Spinal cord (tissue), 10 donors: ENCODE results near the gene MORN1. TPM values are rescaled to one million over a fixed set of nuclear protein-coding genes. Genes with fewer than 3 reads are reported as not detected.

Experiments used
- DNase-seq, 6 donors: peaks; one replicate each; pipeline versions ENCODE4 v3.0.0 to v3.0.0-alpha.2; 2013 to 2015; ENCODE audit warnings: low spot score in 6 of 6, low read depth in 4 of 6
- H3K27ac ChIP-seq: one replicate; pipeline ENCODE4 v1.5.1; 2013; ENCODE audit warnings: low read depth, low read length, control low read depth
- H3K27me3 ChIP-seq: one replicate; pipeline ENCODE4 v1.6.1; 2013; ENCODE audit warnings: low read length; ENCODE audit not compliant: control insufficient read depth, insufficient read depth
- H3K36me3 ChIP-seq: one replicate; pipeline ENCODE4 v1.6.1; 2013; ENCODE audit warnings: low read length; ENCODE audit not compliant: control insufficient read depth, insufficient read depth
- H3K4me1 ChIP-seq: one replicate; pipeline ENCODE4 v1.6.1; 2013; ENCODE audit warnings: low read length; ENCODE audit not compliant: control insufficient read depth, insufficient read depth
- H3K4me3 ChIP-seq: one replicate; pipeline ENCODE4 v1.5.1; 2013; ENCODE audit warnings: low read depth, low read length, control low read depth
- H3K9me3 ChIP-seq: one replicate; pipeline ENCODE4 v1.6.1; 2013; ENCODE audit warnings: low read length; ENCODE audit not compliant: control insufficient read depth, insufficient read depth
- WGBS: methylation state at CpG from one replicate; pipeline ENCODE4 v1.1.5; 2013; ENCODE audit warnings: missing lambda C conversion rate; ENCODE audit not compliant: insufficient coverage; 5-methylcytosine and 5-hydroxymethylcytosine counted together
- polyA plus RNA-seq, 2 donors: library from polyadenylated mRNA; unstranded; fragments of 120-200 nt; gene quantifications; one replicate each; pipeline ENCODE4 v1.2.1, GENCODE V29; 2013; ENCODE audit not compliant: insufficient read length in 2 of 2
- total RNA-seq, 2 donors: library from RNA; depleted of rRNA in 1 of 2; stranded (reverse); fragments of 120-200 nt in 1 of 2; fragments of >200 nt in 1 of 2; gene quantifications; one replicate each; pipeline versions ENCODE4 v1.2.3 to v1.2.4, GENCODE V29; 2013 to 2014
- donor health status: healthy.

MORN1 gene
- total and polyA plus RNA-seq, 4 donors = 8.4 to 17.5 (median 12.8) TPM

DNA sequence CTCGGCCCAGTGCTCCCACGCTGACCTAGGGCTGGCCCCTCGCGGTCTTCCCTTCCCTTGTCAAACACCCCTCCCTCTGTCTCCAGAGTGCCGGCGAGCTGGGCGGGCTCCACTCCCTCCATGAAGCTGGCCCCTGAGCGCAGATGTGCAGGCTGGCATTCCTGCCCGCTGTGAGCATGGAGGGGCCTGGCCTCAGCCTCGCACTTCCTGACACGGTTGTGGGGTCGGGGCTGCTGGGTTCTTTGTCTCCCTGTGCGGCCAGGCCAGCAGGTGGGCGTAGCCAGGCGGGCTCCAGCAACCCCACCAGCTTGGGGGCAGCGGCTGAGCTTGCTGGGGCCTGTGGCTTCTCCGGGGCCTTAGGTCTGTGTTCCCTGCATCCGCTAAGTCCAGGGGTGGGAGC lies 35.2 kb upstream of the MORN1 start:
- no peak for DNase-seq
- Histone ChIP-seq H3K36me3 (no peaks in the 10 kb centered on the region), H3K27me3 (no peaks in the 10 kb centered on the region), H3K4me3 (no peak overlapping the region), H3K27ac (peak overlapping the region; percentile 49), H3K9me3 (no peaks in the 10 kb centered on the region), H3K4me1 (peaks cover 39% of the 10 kb centered on the region)
- WGBS = 60% methylated on average over 17 of the region's 18 CpGs

DNA sequence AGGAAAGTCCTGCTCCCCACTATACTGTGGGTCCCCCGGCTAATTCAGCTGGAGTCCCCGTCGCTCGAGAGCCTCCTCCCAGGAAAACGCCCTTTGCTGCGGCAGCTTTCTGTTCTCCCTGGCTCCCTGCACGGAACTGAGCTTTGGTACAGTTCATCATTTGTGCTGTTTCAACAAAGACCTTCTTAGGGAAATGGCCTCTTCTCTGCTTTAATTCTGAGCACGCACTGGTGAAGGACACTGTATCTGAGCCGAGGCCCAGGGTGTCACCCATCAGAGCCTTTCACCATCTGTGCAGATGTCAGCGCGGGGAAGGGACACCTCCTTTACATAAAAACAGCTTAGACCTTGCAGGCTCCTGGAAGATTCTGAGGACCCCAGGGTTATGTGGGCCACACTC lies 34.5 kb upstream of the MORN1 start:
- H3K4me3 ChIP-seq = no peak overlapping the region
- peak overlapping the region; percentile 49 for H3K27ac ChIP-seq
- peak in 2 of 6 donors; percentile 66 to 85 for DNase-seq
- 22% methylated on average over 11 of the region's 11 CpGs for WGBS
- no peaks in the 10 kb centered on the region for H3K9me3 ChIP-seq
- no peaks in the 10 kb centered on the region for H3K27me3 ChIP-seq
- H3K36me3 ChIP-seq = no peaks in the 10 kb centered on the region
- peaks cover 33% of the 10 kb centered on the region for H3K4me1 ChIP-seq

DNA sequence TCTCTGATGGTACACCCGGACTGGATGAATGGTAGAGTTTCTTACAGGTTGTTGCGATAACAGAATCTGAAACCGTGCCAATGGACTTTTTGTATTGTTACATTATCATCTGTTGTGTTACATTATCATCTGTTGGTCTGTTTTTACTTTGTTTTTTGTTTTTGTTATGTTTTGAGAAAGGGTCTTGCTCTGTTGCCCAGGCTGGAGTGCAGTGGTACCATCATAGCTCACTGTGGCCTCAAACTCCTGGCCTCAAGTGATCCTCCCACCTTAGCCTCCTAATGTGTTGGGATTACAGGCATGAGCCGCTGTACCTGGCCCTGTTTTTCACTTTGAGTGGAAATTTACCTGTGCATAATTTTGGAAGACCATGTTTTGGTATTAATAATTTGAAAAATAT lies 31.2 kb upstream of the MORN1 start:
- DNase-seq = no peak
- no peaks in the 10 kb centered on the region for H3K9me3 ChIP-seq
- peaks cover 28% of the 10 kb centered on the region for H3K4me1 ChIP-seq
- no peak overlapping the region for H3K27ac ChIP-seq
- WGBS = 100% methylated on average over 1 of the region's 4 CpGs
- H3K36me3 ChIP-seq = no peaks in the 10 kb centered on the region
- H3K4me3 ChIP-seq = no peak overlapping the region
- peaks cover 6% of the 10 kb centered on the region for H3K27me3 ChIP-seq

DNA sequence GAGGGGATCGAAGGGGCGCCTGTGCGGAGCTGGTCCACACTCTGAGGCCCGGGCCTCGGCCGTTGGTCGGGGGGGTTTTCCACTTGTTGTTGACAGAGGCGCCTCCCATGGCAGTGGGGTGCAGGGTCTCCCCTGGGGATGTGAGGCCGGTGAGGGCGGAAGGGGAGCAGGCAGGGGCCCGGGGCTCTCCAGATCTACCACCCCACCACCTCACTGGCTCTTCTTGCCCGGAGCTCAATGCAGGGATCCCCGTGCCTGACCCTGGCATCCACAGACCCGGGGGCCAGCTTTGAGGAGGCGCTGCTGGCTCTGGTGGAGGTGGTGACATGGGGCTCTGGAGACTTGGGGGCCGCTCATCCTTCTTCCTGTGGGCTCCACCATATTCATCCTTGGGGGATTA lies 28.1 kb upstream of the MORN1 start:
- Histone ChIP-seq H3K36me3 (peaks cover 3% of the 10 kb centered on the region), H3K4me1 (peaks cover 12% of the 10 kb centered on the region), H3K4me3 (no peak overlapping the region), H3K27ac (no peak overlapping the region), H3K9me3 (no peaks in the 10 kb centered on the region), H3K27me3 (peaks cover 8% of the 10 kb centered on the region)
- no peak for DNase-seq
- 76% methylated on average over 6 of the region's 16 CpGs for WGBS

DNA sequence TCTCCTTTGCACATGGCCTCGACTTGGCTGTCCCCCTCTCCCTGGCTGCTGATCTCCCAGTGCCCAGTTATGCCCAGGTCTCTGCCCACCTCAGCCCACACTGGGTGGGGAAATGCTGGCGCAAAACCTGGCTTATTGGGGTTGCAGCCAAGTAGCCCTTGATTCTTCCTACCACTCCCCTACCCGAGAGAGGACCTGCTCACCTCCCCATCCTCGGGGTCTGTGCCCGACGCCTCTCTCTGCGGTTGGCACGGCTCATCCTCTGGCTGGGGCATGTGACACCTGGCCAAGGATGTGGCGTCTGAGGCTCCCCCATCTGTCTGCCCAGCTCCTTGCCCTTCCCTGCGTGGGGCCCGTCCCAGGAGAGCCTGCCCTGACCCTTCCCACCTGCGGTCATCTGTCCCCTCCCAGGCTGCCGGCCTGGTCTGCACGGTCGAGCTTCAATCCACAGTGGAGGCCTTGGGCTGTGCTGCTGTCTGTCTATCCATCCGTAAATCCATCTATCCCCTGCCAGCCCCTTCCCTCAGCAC lies 27.5 kb upstream of the MORN1 start:
- Histone ChIP-seq H3K4me1 (peaks cover 17% of the 10 kb centered on the region), H3K27ac (no peak overlapping the region), H3K36me3 (peaks cover 3% of the 10 kb centered on the region), H3K27me3 (peaks cover 8% of the 10 kb centered on the region), H3K9me3 (no peaks in the 10 kb centered on the region), H3K4me3 (no peak overlapping the region)
- DNase-seq = no peak
- WGBS = 74% methylated on average over 16 of the region's 16 CpGs

DNA sequence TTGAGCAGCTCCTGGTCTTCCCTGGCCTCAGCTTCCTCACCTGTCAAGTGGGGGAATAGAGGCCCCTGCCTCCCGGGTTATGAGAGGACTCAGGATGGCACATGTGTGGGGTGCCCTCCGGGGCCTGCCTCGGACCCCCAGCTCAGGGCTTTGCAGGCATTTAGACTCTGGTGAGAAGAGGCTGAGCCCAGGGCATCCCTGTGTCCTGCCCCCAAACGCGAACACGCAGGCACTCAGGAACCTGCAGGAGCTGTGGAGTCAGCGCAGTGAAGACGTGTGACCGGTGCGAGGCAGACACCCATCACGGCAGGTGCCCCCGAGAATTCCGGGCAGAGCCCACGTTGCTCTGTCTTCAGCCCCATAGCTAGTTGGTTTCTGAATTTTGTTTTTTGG lies 26.5 kb upstream of the MORN1 start:
- no peak overlapping the region for H3K27ac ChIP-seq
- H3K4me1 ChIP-seq = peaks cover 27% of the 10 kb centered on the region
- no peaks in the 10 kb centered on the region for H3K9me3 ChIP-seq
- no peak overlapping the region for H3K4me3 ChIP-seq
- peaks cover 3% of the 10 kb centered on the region for H3K36me3 ChIP-seq
- 86% methylated on average over 14 of the region's 14 CpGs for WGBS
- peaks cover 8% of the 10 kb centered on the region for H3K27me3 ChIP-seq
- no peak for DNase-seq

DNA sequence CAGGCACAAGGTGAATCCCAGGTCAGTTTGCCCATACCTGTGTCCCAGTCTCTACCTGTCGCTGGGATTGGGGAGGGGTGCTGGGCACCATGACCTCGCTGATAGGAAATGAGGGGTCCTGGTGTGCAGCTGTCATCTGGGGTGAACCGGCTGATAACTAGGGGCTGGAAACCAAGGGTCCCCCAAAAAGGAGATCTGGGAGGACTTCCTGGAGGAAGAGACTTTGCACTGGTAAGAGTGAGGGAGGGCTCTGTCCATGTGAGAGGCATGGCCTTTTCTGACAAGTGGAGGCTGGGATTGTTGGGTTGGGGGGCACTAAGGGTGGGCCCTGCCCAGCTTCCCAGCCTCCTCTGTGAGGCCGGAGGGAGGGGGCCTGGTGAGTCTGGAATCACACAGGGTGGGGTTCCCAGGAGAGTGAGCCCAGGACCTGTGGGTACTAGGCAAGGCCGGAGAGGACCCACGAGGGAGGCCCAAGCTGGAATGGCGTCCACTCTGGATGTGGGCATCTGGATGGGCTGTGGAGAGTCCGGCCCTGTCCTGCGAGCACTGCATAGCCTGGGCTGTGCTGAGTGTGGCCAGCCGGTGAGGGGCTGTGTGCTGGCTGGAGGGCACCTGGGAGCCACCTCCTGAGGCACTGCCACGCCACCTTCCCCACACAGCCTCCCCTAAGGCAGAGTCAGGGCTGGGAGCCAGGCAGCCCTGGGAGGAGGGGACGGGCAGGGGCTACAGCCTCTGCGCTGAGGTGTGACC lies 25.9 kb upstream of the MORN1 start:
- no peak for DNase-seq
- H3K36me3 ChIP-seq = peaks cover 3% of the 10 kb centered on the region
- H3K4me3 ChIP-seq = no peak overlapping the region
- H3K27ac ChIP-seq = no peak overlapping the region
- H3K4me1 ChIP-seq = peaks cover 27% of the 10 kb centered on the region
- H3K9me3 ChIP-seq = no peaks in the 10 kb centered on the region
- WGBS = 87% methylated on average over 13 of the region's 13 CpGs
- H3K27me3 ChIP-seq = peaks cover 8% of the 10 kb centered on the region

DNA sequence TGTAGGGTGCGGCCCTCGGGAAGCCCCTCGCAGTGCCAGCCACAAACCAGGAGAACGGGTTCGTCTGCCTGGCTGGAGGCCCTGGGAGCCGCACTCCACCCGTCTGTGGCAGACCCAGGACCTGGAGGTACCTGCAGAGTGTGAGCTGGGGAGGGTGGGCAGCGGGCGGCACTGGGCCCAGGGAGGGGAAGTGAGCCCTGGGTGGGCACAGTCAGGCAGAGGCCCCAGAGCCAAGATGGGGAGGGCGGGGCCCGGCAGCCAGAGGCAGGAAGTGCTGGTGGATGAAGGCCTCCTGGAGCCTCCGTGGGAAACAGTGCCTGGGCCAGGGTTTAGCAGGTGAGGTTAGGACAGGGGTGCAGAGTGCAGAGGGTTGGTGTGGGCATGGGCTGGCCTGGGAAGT lies 25.0 kb upstream of the MORN1 start:
- 73% methylated on average over 12 of the region's 12 CpGs for WGBS
- Histone ChIP-seq H3K9me3 (no peaks in the 10 kb centered on the region), H3K27ac (no peak overlapping the region), H3K4me3 (no peak overlapping the region), H3K36me3 (peaks cover 7% of the 10 kb centered on the region), H3K27me3 (peaks cover 8% of the 10 kb centered on the region), H3K4me1 (peaks cover 35% of the 10 kb centered on the region)
- no peak for DNase-seq

DNA sequence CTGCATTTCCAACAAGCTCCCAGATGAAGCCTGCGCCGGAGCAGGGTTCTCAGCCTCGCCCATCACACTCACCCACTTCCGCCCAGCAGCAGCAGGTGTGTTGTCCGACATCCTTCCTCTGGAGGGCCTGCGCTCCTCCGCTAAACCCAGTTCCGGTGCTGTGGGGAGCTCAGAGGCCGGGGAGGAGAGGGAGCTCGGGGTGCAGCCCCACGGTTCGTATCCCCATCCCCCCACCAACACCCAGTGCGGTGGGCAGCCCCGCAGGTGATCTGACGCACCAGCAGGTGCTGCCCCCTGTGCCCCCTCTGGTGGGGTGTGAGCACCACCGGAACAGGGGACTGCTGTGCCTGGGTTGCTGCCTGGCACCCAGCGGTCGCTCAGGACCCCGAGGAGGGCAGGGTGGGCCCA lies 24.5 kb upstream of the MORN1 start:
- Histone ChIP-seq H3K9me3 (no peaks in the 10 kb centered on the region), H3K4me3 (no peak overlapping the region), H3K4me1 (peaks cover 35% of the 10 kb centered on the region), H3K27me3 (peaks cover 8% of the 10 kb centered on the region), H3K27ac (no peak overlapping the region), H3K36me3 (peaks cover 7% of the 10 kb centered on the region)
- no peak for DNase-seq
- 87% methylated on average over 17 of the region's 19 CpGs for WGBS

DNA sequence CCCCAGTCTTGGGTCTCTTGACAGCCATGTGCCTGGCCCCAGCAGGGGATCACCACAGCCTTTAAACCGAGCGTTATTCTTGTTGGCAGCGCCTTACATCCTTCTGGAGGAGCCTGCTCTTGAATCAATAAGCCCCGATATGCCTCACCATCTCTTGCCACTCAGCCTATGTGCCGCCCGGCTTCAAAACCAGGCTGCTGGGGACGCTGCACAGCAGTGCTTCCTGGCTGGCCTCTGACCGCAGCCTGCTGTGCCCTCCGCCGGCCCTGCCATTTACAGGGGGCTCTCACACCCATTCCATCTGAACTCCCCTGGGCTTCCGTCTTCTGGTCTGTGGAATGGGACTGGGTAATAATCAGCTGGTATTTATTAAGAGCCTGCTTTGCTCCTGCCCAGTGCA lies 24.0 kb upstream of the MORN1 start:
- H3K27me3 ChIP-seq = peaks cover 8% of the 10 kb centered on the region
- H3K9me3 ChIP-seq = no peaks in the 10 kb centered on the region
- 63% methylated on average over 7 of the region's 11 CpGs for WGBS

More for the DNA sequence above, 24.0 kb upstream of the MORN1 start:
- H3K4me3 ChIP-seq = no peak overlapping the region
- peaks cover 35% of the 10 kb centered on the region for H3K4me1 ChIP-seq
- H3K27ac ChIP-seq = no peak overlapping the region
- no peak for DNase-seq
- H3K36me3 ChIP-seq = peaks cover 8% of the 10 kb centered on the region
